SK-N-SH treated with all-trans-retinoic acid at 6 μM for 48 hours (cell line): ENCODE results near the gene NPB.

Source experiments
- ATAC-seq: fragments of 200-7000 bp; cut with Tn5 transposase; 3 replicates; pipeline ENCODE4 v1.9.1; 2020; ENCODE audit warnings: mild to moderate bottlenecking, moderate library complexity
- ARNTL ChIP-seq: fragments of 450-650 bp; formaldehyde crosslinking; IDR thresholded peaks from 2 replicates; pipeline ENCODE4 v1.5.0; 2020; ENCODE audit warnings: low read depth, mild to moderate bottlenecking, moderate library complexity, borderline replicate concordance
- BACH2 ChIP-seq: fragments of 250-450 bp; sonication (Bioruptor Pico); IDR thresholded peaks from 2 replicates; pipeline ENCODE4 v1.9.0; 2021; ENCODE audit warnings: mild to moderate bottlenecking, borderline replicate concordance
- CREB5 ChIP-seq: fragments of 250-450 bp; sonication (Bioruptor Pico); IDR thresholded peaks from 2 replicates; pipeline ENCODE4 v1.5.1; 2020; ENCODE audit warnings: low read depth, mild to moderate bottlenecking, moderate library complexity
- CSDC2 ChIP-seq: fragments of 250-450 bp; sonication (Bioruptor Pico); IDR thresholded peaks from 2 replicates; pipeline ENCODE4 v1.5.0; 2020; ENCODE audit warnings: mild to moderate bottlenecking, moderate library complexity
- CSRNP3 ChIP-seq: fragments of 250-450 bp; sonication (Bioruptor Pico); IDR thresholded peaks from 2 replicates; pipeline ENCODE4 v1.5.1; 2021; ENCODE audit warnings: mild to moderate bottlenecking, moderate library complexity
- ESRRG ChIP-seq: fragments of 250-450 bp; sonication (Bioruptor Pico); IDR thresholded peaks from 2 replicates; pipeline ENCODE4 v1.6.1; 2021; ENCODE audit warnings: mild to moderate bottlenecking
- GLIS3 ChIP-seq: fragments of 250-450 bp; sonication (Bioruptor Pico); IDR thresholded peaks from 2 replicates; pipeline ENCODE4 v1.5.0; 2020; ENCODE audit warnings: mild to moderate bottlenecking, moderate library complexity
- ISL1 ChIP-seq: fragments of 250-450 bp; sonication (Bioruptor Pico); IDR thresholded peaks from 2 replicates; pipeline ENCODE4 v2.1.2; 2022; ENCODE audit warnings: mild to moderate bottlenecking, moderate library complexity
- OSR1 ChIP-seq: fragments of 250-450 bp; sonication (Bioruptor Pico); IDR thresholded peaks from 2 replicates; pipeline ENCODE4 v1.8.0; 2022; ENCODE audit warnings: moderate library complexity, mild to moderate bottlenecking, inconsistent platforms
- PATZ1 ChIP-seq: fragments of 250-450 bp; sonication (Bioruptor Pico); IDR thresholded peaks from 2 replicates; pipeline ENCODE4 v1.8.0; 2020; ENCODE audit warnings: mild to moderate bottlenecking, moderate library complexity, borderline replicate concordance
- RARB ChIP-seq: fragments of 250-450 bp; sonication (Bioruptor Pico); IDR thresholded peaks from 2 replicates; pipeline ENCODE4 v1.8.0; 2021; ENCODE audit warnings: mild to moderate bottlenecking, moderate library complexity
- TCF4 ChIP-seq: fragments of 250-450 bp; sonication (Bioruptor Pico); IDR thresholded peaks from 2 replicates; pipeline ENCODE4 v1.8.0; 2021; ENCODE audit warnings: mild to moderate bottlenecking, moderate library complexity, borderline replicate concordance
- TOX ChIP-seq: fragments of 250-450 bp; sonication (Bioruptor Pico); IDR thresholded peaks from 2 replicates; pipeline ENCODE4 v1.8.0; 2021; ENCODE audit warnings: mild to moderate bottlenecking, moderate library complexity, borderline replicate concordance
- ZC3H10 ChIP-seq: fragments of 250-450 bp; sonication (Bioruptor Pico); IDR thresholded peaks from 2 replicates; pipeline ENCODE4 v1.5.1; 2021; ENCODE audit warnings: mild to moderate bottlenecking, moderate library complexity
- ZFP3 ChIP-seq: fragments of 250-450 bp; sonication (Bioruptor Pico); IDR thresholded peaks from 2 replicates; pipeline ENCODE4 v1.5.0; 2020; ENCODE audit warnings: mild to moderate bottlenecking, moderate library complexity
- ZFP30 ChIP-seq: fragments of 450-650 bp; formaldehyde crosslinking; IDR thresholded peaks from 2 replicates; pipeline ENCODE4 v1.5.0; 2022; ENCODE audit warnings: mild to moderate bottlenecking, moderate library complexity
- ZNF565 ChIP-seq: fragments of 450-650 bp; formaldehyde crosslinking; conservative IDR thresholded peaks from 2 replicates; pipeline ENCODE4 v1.5.0; 2020; ENCODE audit warnings: low read depth, mild to moderate bottlenecking, moderate library complexity
- ZNF70 ChIP-seq: fragments of 450-650 bp; formaldehyde crosslinking; IDR thresholded peaks from 2 replicates; pipeline ENCODE4 v1.5.0; 2020; ENCODE audit warnings: mild to moderate bottlenecking, moderate library complexity

The NPB gene

GRCh38 chr17:81902023-81902652 is at the start of gene NPB:
NPB (plus strand) TSS chr17:81902238; CDS start chr17:81902278, 40 bp downstream.
- peak; percentile 31 for ATAC-seq
- TF ChIP-seq CREB5 (CRISPR knock-in tag) (no peak), CSDC2 (CRISPR knock-in tag) (no peak), RARB (CRISPR knock-in tag) (no peak), CSRNP3 (CRISPR knock-in tag) (no peak), ISL1 (CRISPR knock-in tag) (no peak), TOX (CRISPR knock-in tag) (no peak), ZC3H10 (CRISPR knock-in tag) (no peak), ZNF565 (CRISPR knock-in tag) (no peak)
- TF ChIP-seq, all 23 proteins: peak for 0

- TF ChIP-seq GLIS3 (CRISPR knock-in tag) (no peak), ESRRG (CRISPR knock-in tag) (no peak), ZFP30 (CRISPR knock-in tag) (no peak), BACH2 (CRISPR knock-in tag) (no peak), OSR1 (no peak), RARB (CRISPR knock-in tag) (no peak), PATZ1 (CRISPR knock-in tag) (no peak)
- no peak for ATAC-seq
Measured at GRCh38 chr17:81854974-81855774, 46.9 kb upstream of the NPB start.

- TF ChIP-seq ZNF70 (CRISPR knock-in tag) (no peak), TOX (CRISPR knock-in tag) (no peak), OSR1 (no peak), ZFP3 (no peak), ESRRG (CRISPR knock-in tag) (no peak), RARB (CRISPR knock-in tag) (no peak)
- ATAC-seq: no peak
Measured at GRCh38 chr17:81858170-81858966, 43.7 kb upstream of the NPB start.

GRCh38 chr17:81858967-81859905 is 42.8 kb upstream of the NPB start:
- no peak for ATAC-seq
- TF ChIP-seq ARNTL: no peak
- TF ChIP-seq TCF4: no peak
- no peak for TF ChIP-seq ZC3H10 (CRISPR knock-in tag)
